NOMO-1 (cell line): ENCODE results near the gene PHKA1.
"Not testable (repeated sequence)": the region's sequence is repeated elsewhere in the genome, so short reads cannot be mapped to it uniquely, and the experiment has no call there.

ENCODE experiments used
- DNase-seq, 2 experiments: peaks; one replicate each; lab custom pipeline; 2025; ENCODE audit not compliant: unreplicated experiment in 2 of 2; lab: John Stamatoyannopoulos, UW

The PHKA1 gene

DNA sequence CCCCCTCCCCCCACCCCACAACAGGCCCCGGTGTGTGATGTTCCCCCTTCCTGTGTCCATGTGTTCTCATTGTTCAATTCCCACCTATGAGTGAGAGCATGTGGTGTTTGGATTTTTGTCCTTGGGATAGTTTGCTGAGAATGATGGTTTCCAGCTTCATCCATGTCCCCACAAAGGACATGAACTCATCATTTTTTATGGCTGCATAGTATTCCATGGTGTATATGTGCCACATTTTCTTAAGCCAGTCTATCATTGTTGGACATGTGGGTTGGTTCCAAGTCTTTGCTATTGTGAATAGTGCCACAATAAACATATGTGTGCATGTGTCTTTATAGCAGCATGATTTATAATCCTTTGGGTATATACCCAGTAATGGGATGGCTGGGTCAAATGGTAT, 40.2 kb downstream of the PHKA1 start:
- DNase-seq, result not testable (repeated sequence)

DNA sequence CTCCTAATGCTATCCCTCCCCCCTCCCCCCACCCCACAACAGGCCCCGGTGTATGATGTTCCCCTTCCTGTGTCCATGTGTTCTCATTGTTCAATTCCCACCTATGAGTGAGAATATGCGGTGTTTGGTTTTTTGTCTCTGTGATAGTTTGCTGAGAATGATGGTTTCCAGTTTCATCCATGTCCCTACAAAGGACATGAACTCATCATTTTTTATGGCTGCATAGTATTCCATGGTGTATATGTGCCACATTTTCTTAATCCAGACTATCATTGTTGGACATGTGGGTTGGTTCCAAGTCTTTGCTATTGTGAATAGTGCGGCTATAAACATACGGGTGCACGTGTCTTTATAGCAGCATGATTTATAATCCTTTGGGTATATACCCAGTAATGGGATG, 44.6 kb downstream of the PHKA1 start:
- not testable (repeated sequence) for DNase-seq

DNA sequence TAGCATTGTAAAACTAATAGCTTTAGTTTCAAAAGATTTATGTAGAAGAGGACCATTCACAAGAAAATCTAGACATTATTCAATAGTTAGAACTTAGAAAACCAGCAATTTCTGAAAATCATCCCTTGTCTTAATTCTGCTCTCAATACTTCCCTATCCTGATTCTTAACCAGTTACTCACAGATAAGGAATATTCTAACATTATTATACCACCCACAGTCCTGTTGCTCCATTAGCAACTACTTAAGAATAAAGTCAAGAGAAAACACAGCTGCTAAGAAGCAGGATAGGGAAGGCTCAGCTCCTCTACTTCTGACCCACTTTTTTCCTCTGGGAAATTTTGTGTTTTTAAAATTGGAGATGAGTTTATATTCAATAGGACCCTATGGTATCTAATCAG, 47.7 kb downstream of the PHKA1 start:
- DNase-seq, result no peak

DNA sequence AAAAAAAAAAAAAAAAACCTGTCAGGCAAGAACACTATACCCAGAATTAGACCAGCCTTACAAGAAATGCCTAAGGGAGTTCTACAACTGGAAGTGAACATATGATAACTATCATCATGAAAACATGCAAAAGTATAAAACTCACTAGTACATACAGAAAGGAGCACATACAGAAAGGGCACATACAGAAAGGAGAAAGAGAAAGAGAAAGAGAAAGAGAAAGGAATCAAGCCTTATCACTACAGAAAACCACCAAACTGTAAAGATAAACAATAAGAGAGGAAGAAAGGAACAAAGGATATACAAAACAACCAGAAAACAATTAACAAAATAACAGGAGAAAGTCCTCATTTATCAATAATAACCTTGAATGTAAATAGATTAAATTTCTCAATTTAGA, 50.4 kb downstream of the PHKA1 start:
- no peak for DNase-seq

DNA sequence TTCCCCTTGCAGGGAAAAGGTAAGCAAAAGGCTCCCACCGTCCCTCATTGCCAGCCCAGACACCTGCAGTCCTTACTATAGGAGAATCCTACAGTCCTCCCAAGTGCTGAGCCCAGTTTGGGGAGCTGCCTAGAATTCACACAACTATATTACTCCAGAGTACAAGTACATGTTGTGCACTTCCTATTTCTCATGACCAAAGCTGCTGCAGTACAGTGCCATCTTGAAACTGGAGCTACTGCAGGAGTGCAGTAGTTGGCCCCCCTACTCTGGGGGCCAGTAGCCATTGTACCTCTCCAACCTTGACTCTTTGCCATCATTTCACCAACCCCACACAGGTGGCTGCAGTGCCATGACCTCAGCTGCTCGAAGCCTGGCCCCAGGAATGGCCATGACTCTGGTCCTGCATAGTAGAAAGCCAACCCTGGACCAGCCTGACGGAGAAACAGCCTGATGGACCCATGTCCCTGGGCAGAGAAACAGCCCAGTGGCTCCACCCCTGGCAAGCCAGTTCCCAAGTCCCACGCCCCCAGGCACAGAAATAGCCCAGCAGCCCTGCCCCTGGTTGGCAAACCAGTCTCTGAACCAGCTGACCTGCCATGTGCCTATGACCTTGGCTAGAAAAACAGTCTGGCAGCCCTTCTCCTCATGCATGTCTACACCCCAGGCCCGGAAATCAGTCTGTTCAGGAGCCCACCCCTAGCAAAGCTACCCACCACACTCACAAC, 51.9 kb downstream of the PHKA1 start:
- DNase-seq, result no peak

DNA sequence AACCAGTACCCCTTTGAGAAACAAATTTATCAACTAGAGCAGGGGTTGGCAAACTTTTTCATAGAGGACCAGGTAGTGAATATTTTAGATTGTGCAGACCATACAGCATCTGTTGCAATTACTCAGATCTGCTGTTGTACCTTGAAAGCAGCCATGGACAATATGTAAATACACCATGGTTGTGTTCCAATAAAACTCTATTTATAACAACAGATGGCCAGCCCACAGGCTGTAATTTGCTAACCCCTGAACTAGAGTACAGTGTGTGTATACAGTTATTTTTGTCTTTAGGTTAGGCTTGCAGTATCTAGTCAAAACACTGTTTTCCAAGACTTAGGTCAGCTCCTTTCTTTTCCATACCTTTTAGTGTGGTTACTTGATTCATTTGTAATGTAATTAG, 54.4 kb downstream of the PHKA1 start:
- DNase-seq, result no peak

DNA sequence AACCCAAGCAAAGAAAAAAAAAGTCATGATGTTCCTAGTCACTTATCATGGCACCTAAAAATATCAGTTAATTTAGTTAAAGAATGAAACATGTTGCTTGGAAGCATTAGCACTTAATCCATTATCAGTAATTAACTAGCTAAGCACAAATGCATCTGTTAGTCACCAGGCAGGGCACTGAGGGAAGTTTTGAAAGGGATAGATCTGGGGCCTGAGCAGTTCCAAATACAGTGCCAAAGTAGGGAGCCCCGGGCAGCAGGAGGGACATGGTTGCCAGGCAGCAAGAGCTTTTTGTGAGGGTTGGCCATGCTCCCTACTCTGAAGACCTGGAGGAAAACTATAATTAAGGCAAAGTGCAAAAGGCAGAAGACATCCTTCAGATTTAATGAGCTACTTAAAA, 62.0 kb downstream of the PHKA1 start:
- no peak for DNase-seq

DNA sequence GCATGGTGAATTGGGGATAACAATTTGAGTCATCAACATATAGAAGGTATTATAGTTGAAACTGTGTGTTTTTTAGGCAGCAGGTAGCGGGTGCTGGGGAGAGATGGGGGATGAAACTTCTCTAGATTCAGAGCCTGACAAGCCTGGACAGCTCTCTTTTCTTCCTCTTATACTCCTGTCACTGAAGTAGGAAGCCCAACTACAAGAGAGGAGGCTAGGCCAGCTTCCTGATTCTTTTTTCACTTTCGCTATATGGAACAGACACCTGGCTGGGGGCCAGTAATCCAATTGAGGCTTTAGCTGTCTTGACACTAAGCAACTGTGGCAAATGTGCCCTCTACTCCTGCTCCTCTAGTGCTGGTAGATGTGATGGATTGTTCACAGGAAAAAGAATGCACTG, 69.2 kb downstream of the PHKA1 start:
- DNase-seq, result peak; percentile 11 to 26

DNA sequence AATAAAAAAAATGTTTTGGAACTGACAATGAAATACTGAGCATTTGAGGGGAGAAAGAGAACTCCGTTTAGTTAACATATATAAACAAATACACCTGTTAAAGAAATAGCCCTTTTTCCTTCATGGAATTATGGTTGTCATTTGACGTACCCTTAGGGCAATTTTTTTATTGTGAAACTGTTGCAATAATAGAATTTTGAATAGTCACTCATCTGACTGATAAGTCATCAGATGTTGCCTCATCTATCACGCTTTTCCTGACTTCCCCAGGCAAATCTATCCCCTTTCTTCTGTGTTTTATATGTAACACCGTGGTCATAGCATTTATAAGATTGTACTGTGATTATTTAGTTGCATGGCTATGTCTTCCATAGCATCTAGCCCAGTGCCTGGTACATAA, 72.5 kb downstream of the PHKA1 start:
- no peak for DNase-seq

DNA sequence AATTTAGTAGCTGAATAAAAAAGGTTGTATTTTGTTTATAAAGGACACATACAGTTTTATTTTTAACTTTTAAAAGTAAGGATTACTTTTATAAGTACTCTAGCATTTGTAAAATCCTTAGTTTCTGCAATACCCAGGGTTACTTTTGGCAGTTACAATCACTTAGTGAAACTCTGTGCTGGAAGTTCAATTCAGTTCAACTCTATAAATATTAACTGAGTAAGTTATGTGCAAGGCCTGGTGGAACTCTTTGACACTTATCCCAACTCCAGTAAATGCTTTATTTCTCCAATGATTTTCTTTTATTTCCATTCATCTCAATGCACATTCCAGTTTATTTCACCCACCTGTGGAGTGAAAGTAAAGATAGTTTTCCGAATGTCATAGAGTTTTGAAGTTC, 78.2 kb downstream of the PHKA1 start:
- no peak for DNase-seq

DNA sequence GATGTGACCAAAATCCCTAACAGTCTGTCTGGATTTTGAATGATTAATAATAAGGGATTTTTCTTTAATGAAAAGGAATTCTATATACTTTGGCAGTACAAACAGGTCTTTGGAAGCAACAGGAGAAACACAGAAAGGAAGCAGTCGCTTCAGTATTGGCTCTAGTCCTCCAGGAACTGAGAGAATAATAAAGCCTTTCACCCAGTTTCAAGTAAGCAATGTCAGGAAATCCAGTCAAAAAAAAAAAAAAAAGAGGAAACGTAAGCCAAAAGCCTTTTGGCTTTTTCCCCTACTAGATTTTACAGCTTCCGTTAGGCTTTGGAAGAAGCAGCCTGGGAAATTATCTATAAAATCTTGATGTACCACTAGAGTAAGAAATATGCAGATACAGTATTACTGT, 79.8 kb downstream of the PHKA1 start:
- DNase-seq, result no peak

DNA sequence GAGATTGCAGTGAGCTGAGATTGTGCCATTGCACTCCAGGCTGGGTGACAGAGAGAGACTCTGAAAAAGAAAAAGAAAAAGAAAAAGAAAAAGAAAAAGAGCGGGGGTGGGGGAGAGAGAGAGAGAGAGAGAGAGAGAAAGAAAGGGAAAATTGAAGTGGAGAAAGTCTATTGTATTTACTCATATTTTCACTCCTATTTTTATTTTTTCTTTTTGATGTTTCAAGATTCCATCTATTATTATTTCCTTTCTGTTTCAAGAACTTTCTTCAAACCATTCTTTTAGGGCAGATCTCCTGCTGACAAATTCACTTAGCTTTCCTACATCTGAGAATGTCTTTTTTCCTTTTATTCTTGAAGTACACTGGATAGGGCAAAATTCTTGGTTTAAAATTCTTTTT, 83.9 kb downstream of the PHKA1 start:
- no peak for DNase-seq

DNA sequence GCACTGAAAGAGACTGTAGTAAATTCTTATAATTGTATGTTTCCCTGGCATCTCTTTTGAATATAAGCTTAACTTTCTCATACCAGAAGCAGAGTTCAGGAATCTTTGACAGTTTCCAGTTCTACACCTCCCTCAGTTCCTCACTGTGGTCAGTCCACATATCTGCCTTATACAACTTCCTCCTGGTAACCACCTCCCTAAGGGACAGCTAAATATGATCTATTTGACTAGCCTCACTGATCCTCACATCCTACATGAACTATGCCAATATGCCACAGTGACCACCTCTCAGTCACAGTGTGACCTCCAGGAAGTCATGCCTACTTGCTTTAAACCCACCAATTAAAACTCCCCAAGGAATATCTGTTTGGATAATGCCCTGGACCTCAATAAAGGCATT, 89.9 kb downstream of the PHKA1 start:
- DNase-seq, result no peak

DNA sequence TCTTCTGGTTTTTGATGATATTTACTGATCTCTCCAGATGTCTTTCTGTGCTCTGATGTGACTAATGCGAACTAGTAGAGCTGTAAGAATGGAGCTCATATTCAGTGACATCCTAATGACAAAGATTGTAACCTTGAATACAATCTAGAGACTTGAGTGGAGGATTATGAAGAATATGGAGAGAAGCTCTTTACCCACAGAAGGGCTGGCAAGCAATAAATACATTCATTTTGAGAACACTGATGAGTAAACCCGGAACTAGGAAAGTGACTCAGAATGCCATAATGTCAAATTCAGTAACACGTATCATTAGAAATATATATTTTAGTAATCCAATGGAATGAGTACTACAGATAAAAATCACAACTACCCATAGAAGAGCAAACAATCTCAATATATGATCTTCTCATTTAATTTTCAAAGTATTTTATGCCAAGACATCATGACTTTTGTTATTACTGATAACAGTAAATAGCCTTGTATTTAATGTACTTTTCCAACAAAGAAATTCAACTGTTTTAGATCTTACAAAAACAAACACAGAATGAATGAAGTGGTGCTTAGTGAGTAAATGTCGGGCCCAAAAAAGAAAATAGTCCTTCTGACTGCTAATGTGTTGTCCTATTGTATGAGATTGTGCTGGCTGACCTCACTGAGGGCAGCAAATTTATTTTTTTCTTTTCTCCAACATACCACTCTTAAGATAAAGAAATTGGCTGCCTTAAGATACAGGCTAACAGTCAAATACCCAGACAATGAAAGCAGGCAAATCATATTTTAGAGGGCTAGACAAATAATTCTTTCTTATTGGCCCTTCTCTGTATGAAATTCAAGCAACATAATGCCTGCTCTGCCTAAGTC, 92.3 kb downstream of the PHKA1 start:
- no peak for DNase-seq

DNA sequence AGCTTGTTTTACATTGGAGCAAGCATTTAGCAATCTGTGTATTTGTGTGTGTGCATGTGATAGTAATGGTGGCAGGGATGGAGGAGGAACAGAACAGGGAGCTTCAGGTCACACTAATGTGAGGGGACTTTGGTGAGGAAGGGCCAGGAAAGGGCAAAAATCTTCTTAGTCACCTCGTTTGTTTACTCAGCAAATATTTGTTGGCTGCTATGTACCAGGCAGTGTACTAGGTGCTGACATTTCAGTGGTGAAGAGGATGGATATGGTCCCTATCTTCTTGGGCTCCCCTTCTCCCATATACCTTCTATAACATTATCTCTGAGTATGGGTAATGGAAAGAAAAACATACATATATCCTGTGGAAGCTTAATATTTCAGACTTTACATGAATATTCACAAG, 92.9 kb downstream of the PHKA1 start:
- no peak for DNase-seq

DNA sequence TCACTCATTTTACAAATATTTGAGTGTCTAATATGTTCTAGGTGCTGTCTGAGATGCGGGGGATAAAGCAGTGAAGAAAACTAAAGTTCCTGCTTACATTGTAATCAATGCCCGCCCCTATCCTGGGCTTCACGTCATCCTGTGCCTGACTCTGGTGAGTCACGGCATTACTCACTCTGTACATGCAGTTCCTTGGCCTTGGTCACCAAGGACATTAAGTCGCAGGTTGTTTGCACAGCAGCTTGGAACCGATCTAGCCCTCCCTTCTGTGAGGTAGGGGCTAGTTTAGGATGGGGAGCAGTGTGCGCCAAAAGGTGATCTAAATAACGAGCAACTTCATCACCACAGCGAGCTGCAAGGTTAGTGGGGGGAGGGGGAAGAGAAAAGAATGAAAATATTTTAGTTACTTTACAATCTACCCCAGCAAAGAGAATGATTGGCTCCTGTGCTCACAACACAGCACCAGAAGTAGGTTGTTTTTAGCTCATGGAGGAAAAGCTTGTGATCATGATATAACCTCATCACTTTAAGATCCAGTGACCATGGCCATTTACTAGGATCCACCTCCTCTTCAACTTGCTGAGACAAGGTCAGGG, 93.5 kb downstream of the PHKA1 start:
- peak; percentile 16 to 23 for DNase-seq

DNA sequence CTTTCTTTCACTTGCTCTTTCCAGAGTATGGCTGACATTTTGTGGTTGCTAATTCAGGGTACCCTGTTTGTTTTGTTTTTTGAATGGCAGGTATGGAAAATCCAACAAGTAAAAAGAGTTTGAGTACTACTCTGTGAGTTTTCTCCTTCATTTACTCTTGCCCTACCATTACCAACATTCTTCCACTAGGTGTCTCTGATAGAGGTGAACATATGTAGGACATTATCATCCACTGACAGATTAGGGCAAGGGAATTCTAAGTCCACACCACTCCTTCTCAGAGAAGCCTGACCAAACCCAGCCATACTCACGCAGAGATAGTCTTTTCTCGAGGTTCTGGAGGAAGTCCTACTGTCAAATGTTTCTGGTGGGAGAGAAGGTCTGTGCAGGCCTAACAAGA, 104.8 kb downstream of the PHKA1 start:
- DNase-seq, result no peak

DNA sequence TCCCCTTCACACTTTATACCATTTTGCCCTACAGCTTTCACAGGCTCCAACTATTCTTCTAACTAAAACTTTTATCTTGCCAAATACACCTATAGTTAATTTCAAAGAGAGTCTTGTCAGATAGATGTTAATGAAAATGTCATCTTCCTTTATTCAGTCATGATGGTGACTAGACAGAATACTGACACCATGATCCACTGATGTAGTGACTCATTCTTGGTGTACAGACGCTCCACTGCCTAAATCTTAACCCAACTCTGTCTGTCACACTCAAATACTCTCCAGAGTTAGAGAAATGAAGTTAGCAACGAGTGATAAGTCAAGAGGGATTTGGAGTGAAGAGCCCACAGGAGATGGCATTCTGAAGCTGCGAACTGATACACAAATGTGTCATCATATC, 109.4 kb downstream of the PHKA1 start:
- no peak for DNase-seq

DNA sequence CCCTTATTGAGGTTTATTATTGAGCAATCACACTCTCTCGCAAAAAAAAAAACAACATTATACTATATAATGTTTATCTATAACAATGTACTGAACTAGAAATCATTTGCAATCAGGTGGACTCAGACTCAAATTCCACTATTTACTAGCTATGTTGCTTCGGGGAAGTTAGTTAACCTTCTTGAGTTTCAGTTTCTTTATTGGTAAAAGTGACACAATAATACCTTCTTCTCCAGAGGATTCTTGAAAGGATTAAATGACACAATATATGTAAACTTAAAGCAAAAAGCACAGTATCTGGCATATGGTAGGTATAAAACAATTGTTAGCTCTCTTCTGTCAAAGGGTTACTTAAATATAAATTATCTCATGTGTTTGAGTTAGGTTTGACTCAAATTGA, 110.0 kb downstream of the PHKA1 start:
- DNase-seq, result peak in 1 of 2 experiments; percentile 40

DNA sequence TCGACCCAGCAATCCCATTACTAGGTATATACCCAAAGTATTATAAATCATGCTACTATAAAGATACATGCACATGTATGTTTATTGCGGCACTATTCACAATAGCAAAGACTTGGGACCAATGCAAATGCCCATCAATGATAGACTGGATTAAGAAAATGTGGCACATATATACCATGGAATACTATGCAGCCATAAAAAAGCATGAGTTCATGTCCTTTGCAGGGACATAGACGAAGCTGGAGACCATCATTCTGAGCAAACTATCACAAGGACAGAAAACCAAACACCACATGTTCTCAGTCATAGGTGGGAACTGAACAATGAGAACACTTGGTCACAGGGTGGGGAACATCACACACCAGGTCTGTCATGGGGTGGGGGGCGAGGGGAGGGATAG, 123.1 kb downstream of the PHKA1 start:
- not testable (repeated sequence) for DNase-seq

DNA sequence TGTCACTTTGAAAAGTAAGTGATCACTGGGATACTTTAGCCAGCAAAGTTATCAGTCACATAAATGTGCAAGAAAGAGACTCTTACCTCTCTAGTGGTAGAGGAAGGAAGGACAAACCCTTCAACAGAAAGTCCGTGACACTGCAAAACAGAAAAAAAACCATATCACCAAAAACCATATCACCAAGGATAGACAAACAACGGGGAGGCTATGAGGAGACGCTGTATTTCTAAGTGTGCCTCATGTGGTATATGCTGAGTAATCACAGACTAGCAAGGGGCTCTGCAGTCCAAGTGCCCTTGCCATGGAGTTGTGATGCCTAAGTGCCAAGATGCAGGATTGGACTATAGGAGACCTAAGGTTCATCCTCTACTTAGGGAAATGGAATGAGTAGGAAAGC, 129.9 kb downstream of the PHKA1 start:
- no peak for DNase-seq
